PC-3 (cell line): ENCODE results near the gene PLXND1. TPM values are rescaled to one million over a fixed set of nuclear protein-coding genes. Genes with fewer than 3 reads are reported as not detected.

ENCODE experiments used
- ATAC-seq: fragments of 200-7000 bp; cut with Tn5 transposase; 2 replicates; pipeline ENCODE4 v1.9.1; 2020; ENCODE audit warnings: mild to moderate bottlenecking, moderate library complexity
- BruUV-seq: library from RNA; stranded (reverse); fragments of 400-500 nt; replicated peaks from 2 replicates; lab custom pipeline; 2021; lab: Mats Ljungman, UMichigan
- CTCF ChIA-PET: fragments of 300-600 bp; sonication (Branson Sonifier 250); formaldehyde crosslinking; loops from one replicate; lab custom pipeline; 2022; ENCODE audit warnings: antibody characterized with exemption; lab: Charles Lee
- POLR2A ChIA-PET: fragments of 300-600 bp; sonication (Branson Sonifier 250); formaldehyde crosslinking; loops from one replicate; lab custom pipeline; 2022; ENCODE audit warnings: antibody characterized with exemption; ENCODE audit not compliant: unreplicated experiment; lab: Charles Lee
- DNase-seq: peaks from one replicate; pipeline ENCODE4 v3.0.0-alpha.2; 2015
- H2AFZ ChIP-seq: fragments of 300-600 bp; sonication (generic); 2 replicates; pipeline ENCODE4 v1.6.0; 2016; ENCODE audit warnings: antibody characterized with exemption, low read length
- H3F3A ChIP-seq: fragments of 300-600 bp; sonication (generic); one replicate; pipeline ENCODE4 v1.6.0; 2017; ENCODE audit warnings: antibody characterized with exemption, low read length, control low read depth, mild to moderate bottlenecking; ENCODE audit not compliant: unreplicated experiment
- H3K27ac ChIP-seq: fragments of 300-600 bp; sonication (generic); 2 replicates; pipeline ENCODE4 v1.5.1; 2016; ENCODE audit warnings: mild to moderate bottlenecking, low read length
- H3K27me3 ChIP-seq: fragments of 300-600 bp; sonication (generic); 2 replicates; pipeline ENCODE4 v1.6.1; 2016; ENCODE audit warnings: low read length, mixed read lengths
- H3K36me3 ChIP-seq: fragments of 300-600 bp; sonication (generic); 2 replicates; pipeline ENCODE4 v1.6.1; 2016; ENCODE audit warnings: low read depth, mixed run types, low read length, mixed read lengths
- H3K4me1 ChIP-seq: fragments of 300-600 bp; sonication (generic); 2 replicates; pipeline ENCODE4 v1.5.1; 2016; ENCODE audit warnings: low read length; ENCODE audit not compliant: insufficient read depth
- H3K4me2 ChIP-seq: fragments of 300-600 bp; sonication (generic); 2 replicates; pipeline ENCODE4 v1.6.0; 2016; ENCODE audit warnings: low read length
- H3K4me3 ChIP-seq: fragments of 300-600 bp; sonication (generic); 2 replicates; pipeline ENCODE4 v1.5.1; 2016; ENCODE audit warnings: mild to moderate bottlenecking, low read length, mixed read lengths
- H3K79me2 ChIP-seq: fragments of 300-600 bp; sonication (generic); 2 replicates; pipeline ENCODE4 v1.6.1; 2017; ENCODE audit warnings: low read length, mixed read lengths
- H3K9ac ChIP-seq: fragments of 300-600 bp; sonication (generic); 2 replicates; pipeline ENCODE4 v1.6.0; 2016; ENCODE audit warnings: mild to moderate bottlenecking, low read length
- H3K9me2 ChIP-seq: fragments of 300-600 bp; sonication (generic); replicated peaks from 2 replicates; pipeline ENCODE4 v1.6.1; 2016; ENCODE audit warnings: mixed run types, low read length, mixed read lengths
- H3K9me3 ChIP-seq: fragments of 300-600 bp; sonication (generic); 2 replicates; pipeline ENCODE4 v1.6.1; 2016; ENCODE audit warnings: low read length, mixed read lengths
- H4K20me1 ChIP-seq: fragments of 300-600 bp; sonication (generic); 2 replicates; pipeline ENCODE4 v1.6.1; 2016; ENCODE audit warnings: low read length, mixed read lengths
- CTCF ChIP-seq: fragments of 300-600 bp; sonication (generic); conservative IDR thresholded peaks from 2 replicates; pipeline ENCODE4 v1.5.1; 2017; ENCODE audit warnings: antibody characterized with exemption, low read depth, mild to moderate bottlenecking, low read length
- EZH2 ChIP-seq: fragments of 300-600 bp; sonication (generic); IDR thresholded peaks from one replicate; pipeline ENCODE4 v1.6.1; 2017; ENCODE audit warnings: antibody characterized with exemption, mild to moderate bottlenecking, low read length; ENCODE audit not compliant: unreplicated experiment
- EZH2phosphoT487 ChIP-seq: fragments of 300-600 bp; sonication (generic); IDR thresholded peaks from 2 replicates; pipeline ENCODE4 v1.6.1; 2018; ENCODE audit warnings: mild to moderate bottlenecking, antibody characterized with exemption, low read length, borderline replicate concordance
- intact Hi-C: fragments of 100-400 bp; cut with micrococcal nuclease; formaldehyde crosslinking; loops from 2 replicates; pipeline ENCODE4 v1.9.0; 2023
- total RNA-seq: library from RNA; depleted of rRNA; stranded (reverse); fragments of >200 nt; gene quantifications from 2 replicates; pipeline ENCODE4 v1.2.3, GENCODE V29; 2014

PLXND1 gene
- total RNA-seq, 1 experiment from 2014 or later = 19.2 TPM

- no TSS peak for BruUV-seq
- Histone ChIP-seq H3K79me2 (no peaks in the 10 kb centered on the region), H4K20me1 (no peaks in the 10 kb centered on the region), H3F3A (no peaks in the 10 kb centered on the region), H3K27me3 (no peaks in the 10 kb centered on the region), H3K4me1 (no peaks in the 10 kb centered on the region), H3K27ac (no peak overlapping the region), H3K4me3 (no peak overlapping the region), H2AFZ (no peak overlapping the region), H3K9ac (no peak overlapping the region), H3K4me2 (no peak overlapping the region), H3K36me3 (no peaks in the 10 kb centered on the region), H3K9me2 (no peaks in the 10 kb centered on the region), H3K9me3 (no peaks in the 10 kb centered on the region)
- TF ChIP-seq EZH2 = no peak
- TF ChIP-seq EZH2phosphoT487 = no peak
- TF ChIP-seq CTCF = no peak
- CTCF ChIA-PET = no interaction called here
- ATAC-seq (no peak), DNase-seq (no peak)
- intact Hi-C loops = no loop called here
- POLR2A ChIA-PET = no interaction called here
Measured at GRCh38 chr3:129543999-129544398, 62.5 kb downstream of the PLXND1 start.

- Histone ChIP-seq H3K4me2 (no peak within 1 kb of the TSS), H4K20me1 (no peaks in the 10 kb centered on the region), H3K4me1 (no peaks in the 10 kb centered on the region), H3K9me3 (no peaks in the 10 kb centered on the region), H3K4me3 (no peak within 1 kb of the TSS), H3K9ac (no peak within 1 kb of the TSS), H3K9me2 (no peaks in the 10 kb centered on the region), H3K79me2 (no peaks in the 10 kb centered on the region), H3F3A (no peaks in the 10 kb centered on the region), H3K27me3 (no peaks in the 10 kb centered on the region), H3K27ac (no peak within 1 kb of the TSS), H2AFZ (no peak within 1 kb of the TSS), H3K36me3 (no peaks in the 10 kb centered on the region)
- ATAC-seq (no peak), DNase-seq (no peak)
- CTCF ChIA-PET = no interaction called here
- intact Hi-C loops = no loop called here
- TF ChIP-seq CTCF = no peak
- no peak for TF ChIP-seq EZH2
- no peak for TF ChIP-seq EZH2phosphoT487
- POLR2A ChIA-PET = no interaction called here
- BruUV-seq = no TSS peak
Measured at GRCh38 chr3:129543156-129543790, 63.2 kb downstream of the PLXND1 start, which contains the start of gene H1-8. Gene H1-8 (plus strand): TSS chr3:129543175. CDS start chr3:129543219, 44 bp downstream.

GRCh38 chr3:129542747-129543146 is 63.7 kb downstream of the PLXND1 start:
- no TSS peak for BruUV-seq
- H3K9me2 ChIP-seq = no peaks in the 10 kb centered on the region
- H2AFZ ChIP-seq = no peak overlapping the region
- no peaks in the 10 kb centered on the region for H3K9me3 ChIP-seq
- no peaks in the 10 kb centered on the region for H3K4me1 ChIP-seq
- H3K4me3 ChIP-seq = no peak overlapping the region
- no peaks in the 10 kb centered on the region for H3K36me3 ChIP-seq
- H3K27me3 ChIP-seq = no peaks in the 10 kb centered on the region
- no peak overlapping the region for H3K9ac ChIP-seq
- H3K79me2 ChIP-seq = no peaks in the 10 kb centered on the region
- no peak for TF ChIP-seq EZH2phosphoT487
- no peak for TF ChIP-seq EZH2
- TF ChIP-seq CTCF = no peak
- H3K4me2 ChIP-seq = no peak overlapping the region
- H4K20me1 ChIP-seq = no peaks in the 10 kb centered on the region
- no peaks in the 10 kb centered on the region for H3F3A ChIP-seq
- DNase-seq = no peak
- ChIA-PET CTCF (no interaction called here), POLR2A (no interaction called here)
- H3K27ac ChIP-seq = no peak overlapping the region
- no peak for ATAC-seq
- intact Hi-C loops = no loop called here
